SU-DHL-6 (cell line): Measurements from ENCODE around the gene PDIA2.

Experiments used
- CTCF ChIP-seq: fragments of 200-600 bp; sonication (generic); IDR thresholded peaks from one replicate; pipeline ENCODE4 v1.5.1; 2017; ENCODE audit warnings: antibody characterized with exemption, mild to moderate bottlenecking, low read length, moderate library complexity; ENCODE audit not compliant: insufficient read depth, poor library complexity, severe bottlenecking
- EZH2phosphoT487 ChIP-seq: fragments of 200-600 bp; sonication (generic), shearing (Covaris generic); conservative IDR thresholded peaks from 2 replicates; pipeline ENCODE4 v1.6.1; 2018; ENCODE audit warnings: mild to moderate bottlenecking, antibody characterized with exemption, low read length, moderate library complexity, mixed read lengths

GRCh38 chr16:282491-282890 lies 473 bp upstream of the PDIA2 start:
- TF ChIP-seq CTCF (no peak), EZH2phosphoT487 (no peak)
